Endothelial cell of umbilical vein (primary cell): ENCODE data around the gene PIEZO2. TPM values are rescaled to one million over a fixed set of nuclear protein-coding genes. Genes with fewer than 3 reads are reported as not detected.

Experiments
- BruUV-seq: library from RNA; stranded (reverse); fragments of 400-500 nt; replicated peaks from 2 replicates; lab custom pipeline; 2021; lab: Mats Ljungman, UMichigan
- CTCF ChIA-PET: fragments of 300-600, 350-600 bp; sonication (Branson Sonifier 250); formaldehyde crosslinking; loops from one replicate; lab custom pipeline; 2021; ENCODE audit warnings: antibody characterized with exemption, inconsistent platforms; lab: Charles Lee
- POLR2A ChIA-PET: fragments of 300-600, 350-600 bp; sonication (Branson Sonifier 250); formaldehyde crosslinking; loops from one replicate; lab custom pipeline; 2021; ENCODE audit warnings: antibody characterized with exemption, inconsistent platforms; lab: Charles Lee
- DNase-seq: peaks from one replicate; pipeline ENCODE4 v3.0.0-alpha.2; 2011; ENCODE audit warnings: low read depth, low spot score
- FAIRE-seq: peaks from 2 replicates; lab custom pipeline; 2011; peaks lifted over from hg19 to GRCh38; lab: Jason Lieb, UNC
- H2AFZ ChIP-seq: 2 replicates; pipeline ENCODE4 v1.6.0; 2012; ENCODE audit warnings: low read depth, low read length, control low read depth, inconsistent platforms
- H3K27ac ChIP-seq: 2 replicates; pipeline ENCODE4 v1.5.1; 2011; ENCODE audit warnings: low read depth, mild to moderate bottlenecking, control low read depth, low read length, moderate library complexity; ENCODE audit not compliant: insufficient read depth
- H3K27me3 ChIP-seq, 2 experiments: 2 replicates each; pipeline versions ENCODE4 v1.6.0 to v1.6.1; 2011; ENCODE audit warnings: low read length in 2 of 2, mixed read lengths in 1 of 2; ENCODE audit not compliant: control insufficient read depth in 2 of 2, insufficient read depth in 2 of 2
- H3K36me3 ChIP-seq, 2 experiments: 2 replicates in 1 of 2; 3 replicates in 1 of 2; pipeline ENCODE4 v1.5.1; 2011; ENCODE audit warnings: low read length in 2 of 2, mild to moderate bottlenecking in 1 of 2, moderate library complexity in 1 of 2; ENCODE audit not compliant: control insufficient read depth in 2 of 2, insufficient read depth in 2 of 2; ENCODE audit errors: extremely low read depth in 1 of 2
- H3K4me1 ChIP-seq: 3 replicates; pipeline ENCODE4 v1.5.1; 2011; ENCODE audit warnings: mild to moderate bottlenecking, low read length; ENCODE audit not compliant: control insufficient read depth, insufficient read depth; ENCODE audit errors: extremely low read depth
- H3K4me2 ChIP-seq: 2 replicates; pipeline ENCODE4 v1.6.1; 2011; ENCODE audit warnings: low read length, control low read depth, mixed read lengths; ENCODE audit not compliant: insufficient read depth
- H3K4me3 ChIP-seq, 3 experiments: fragments of 200-600 bp in 1 of 3; sonication (generic), shearing (Covaris generic) in 1 of 3; replicated peaks in 1 of 3; 2 replicates each; pipeline ENCODE4 v1.5.1; 2011 to 2016; ENCODE audit warnings: control low read depth in 3 of 3, low read length in 3 of 3, mild to moderate bottlenecking in 2 of 3, inconsistent platforms in 1 of 3, low read depth in 1 of 3, moderate library complexity in 1 of 3; ENCODE audit not compliant: insufficient read depth in 1 of 3
- H3K79me2 ChIP-seq: 2 replicates; pipeline ENCODE4 v1.6.0; 2012; ENCODE audit warnings: low read length, inconsistent platforms; ENCODE audit not compliant: control insufficient read depth, insufficient read depth
- H3K9ac ChIP-seq: replicated peaks from 2 replicates; pipeline ENCODE3; 2011; ENCODE audit warnings: low read length, control low read depth; ENCODE audit not compliant: insufficient read depth; ENCODE audit errors: extremely low read depth
- H3K9me1 ChIP-seq: replicated peaks from 3 replicates; pipeline ENCODE4 v1.6.0; 2011; ENCODE audit warnings: mild to moderate bottlenecking, low read length; ENCODE audit not compliant: control insufficient read depth, insufficient read depth; ENCODE audit errors: extremely low read depth
- H3K9me3 ChIP-seq: replicated peaks from 2 replicates; pipeline ENCODE4 v1.5.1; 2012; ENCODE audit warnings: low read length, inconsistent platforms; ENCODE audit not compliant: control insufficient read depth, insufficient read depth
- H4K20me1 ChIP-seq: replicated peaks from 2 replicates; pipeline ENCODE3; 2011; ENCODE audit warnings: mild to moderate bottlenecking, low read length; ENCODE audit not compliant: control insufficient read depth, insufficient read depth; ENCODE audit errors: extremely low read depth
- CTCF ChIP-seq, 2 donors: IDR thresholded peaks; 1 replicate in 1 of 2; 2 replicates in 1 of 2; pipeline ENCODE4 v1.5.1; 2011; ENCODE audit warnings: low read length in 2 of 2, mild to moderate bottlenecking in 2 of 2, moderate library complexity in 2 of 2, control low read depth in 1 of 2, inconsistent platforms in 1 of 2, low read depth in 1 of 2; ENCODE audit not compliant: insufficient read depth in 1 of 2; ENCODE audit errors: extremely low read depth in 1 of 2
- FOS ChIP-seq: IDR thresholded peaks from 2 replicates; pipeline ENCODE4 v1.6.1; 2011; ENCODE audit warnings: mild to moderate bottlenecking, low read length, moderate library complexity, borderline replicate concordance; ENCODE audit not compliant: insufficient read depth
- GATA2 ChIP-seq: IDR thresholded peaks from 2 replicates; pipeline ENCODE4 v1.7.0; 2011; ENCODE audit warnings: low read depth, mild to moderate bottlenecking, moderate library complexity, mixed read lengths, low read length; ENCODE audit not compliant: insufficient read length, insufficient read depth
- JUN ChIP-seq: IDR thresholded peaks from 2 replicates; pipeline ENCODE4 v1.6.1; 2011; ENCODE audit warnings: borderline replicate concordance, low read depth; ENCODE audit not compliant: insufficient read length, insufficient read depth
- MAX ChIP-seq: IDR thresholded peaks from 2 replicates; pipeline ENCODE4 v1.6.1; 2011; ENCODE audit not compliant: insufficient read depth, insufficient read length
- MYC ChIP-seq: IDR thresholded peaks from one replicate; pipeline ENCODE4 v1.6.1; 2011; ENCODE audit warnings: mild to moderate bottlenecking, low read depth, low read length
- POLR2A ChIP-seq: IDR thresholded peaks from 2 replicates; pipeline ENCODE4 v1.6.1; 2012; ENCODE audit warnings: low read depth, mild to moderate bottlenecking, control low read depth, low read length
- POLR2AphosphoS5 ChIP-seq: IDR thresholded peaks from 2 replicates; pipeline ENCODE4 v1.6.1; 2012; ENCODE audit warnings: low read depth, mild to moderate bottlenecking, control low read depth, low read length, moderate library complexity; ENCODE audit not compliant: insufficient read depth
- dilution Hi-C: fragments of 300-500 bp; cut with MboI; formaldehyde crosslinking; loops from one replicate; pipeline ENCODE4 v1.15.0; 2019; ENCODE audit warnings: low sequenced_read_pairs; ENCODE audit not compliant: extremely low pct_ligation_motif_present
- intact Hi-C: fragments of 100-400 bp; cut with micrococcal nuclease; formaldehyde crosslinking; loops from one replicate; pipeline ENCODE4 v1.10.0; 2022
- polyA plus RNA-seq, 4 experiments: library from polyadenylated mRNA; depleted of rRNA in 3 of 4; stranded (reverse) in 3 of 4; unstranded in 1 of 4; fragments of >200 nt; gene quantifications; 2 replicates each; pipeline versions ENCODE4 v1.2.1 to v1.2.3, GENCODE V29; 2011 to 2012; ENCODE audit warnings: missing spikeins in 1 of 4
- total RNA-seq: library from RNA; stranded (reverse); gene quantifications from 2 replicates; pipeline ENCODE4 v1.2.3, GENCODE V29; 2021

PIEZO2 gene
- total and polyA plus RNA-seq, 2 donors (not counting 3 experiments of a cell fraction or from before 2014, with no cell fraction given), result 1.7 to 11.2 TPM

- ChIA-PET POLR2A (no interaction called here), CTCF (no interaction called here)
- no peaks in the 10 kb centered on the region for H3K9me3 ChIP-seq
- no peak overlapping the region for H2AFZ ChIP-seq
- intact Hi-C loops (loop anchor here (5.0 kb wide), 1 partner anchor 1404 kb away; no protein-coding TSS in a partner anchor), dilution Hi-C loops (no loop called here)
- no TSS peak for BruUV-seq
- no peaks in the 10 kb centered on the region for H4K20me1 ChIP-seq
- TF ChIP-seq CTCF (IDR thresholded peaks at IDR 0.05; ENCODE audit: extremely low read depth in 1 of 2, insufficient read depth in 1 of 2, low read depth in 1 of 2, low read length in 2 of 2) (no peak), MAX (no peak), GATA2 (no peak), JUN (no peak), MYC (no peak), FOS (no peak), POLR2A (no peak), POLR2AphosphoS5 (no peak)
- H3K79me2 ChIP-seq, result no peaks in the 10 kb centered on the region
- no peaks in the 10 kb centered on the region for H3K4me1 ChIP-seq
- no peaks in the 10 kb centered on the region for H3K27me3 ChIP-seq
- no peak for DNase-seq
- FAIRE-seq, result no peak
- no peak overlapping the region for H3K4me3 ChIP-seq
- H3K9me1 ChIP-seq, result no peaks in the 10 kb centered on the region
- H3K27ac ChIP-seq, result no peak overlapping the region
- H3K4me2 ChIP-seq, result no peak overlapping the region
- no peaks in the 10 kb centered on the region for H3K36me3 ChIP-seq
- no peak overlapping the region for H3K9ac ChIP-seq
Measured at GRCh38 chr18:10895976-10896375, 253.4 kb downstream of the PIEZO2 start.
